GM12878 (cell line): ENCODE results near the gene GPC3. TPM values are rescaled to one million over a fixed set of nuclear protein-coding genes. Genes with fewer than 3 reads are reported as not detected.

ENCODE experiments used
- ATAC-seq: fragments of 200-7000 bp; cut with Tn5 transposase; 3 replicates; pipeline ENCODE4 v1.9.1; 2020; ENCODE audit warnings: mild to moderate bottlenecking, moderate library complexity
- BruUV-seq: library from RNA; stranded (reverse); fragments of 400-500 nt; replicated peaks from 2 replicates; lab custom pipeline; 2021; lab: Mats Ljungman, UMichigan
- CTCF ChIA-PET: fragments of 300-600 bp; sonication (Branson Sonifier 250); formaldehyde crosslinking; extraction: SDS; loops from one replicate; lab custom pipeline; 2021; ENCODE audit warnings: inconsistent platforms; lab: Yijun Ruan, JAX
- POLR2A ChIA-PET: fragments of 350-600 bp; formaldehyde crosslinking; extraction: SDS; loops from one replicate; lab custom pipeline; 2021; ENCODE audit warnings: inconsistent platforms; lab: Charles Lee
- RAD21 ChIA-PET: fragments of 300-600 bp; sonication (Branson Sonifier 250); formaldehyde crosslinking; loops from one replicate; lab custom pipeline; 2023; ENCODE audit warnings: antibody characterized with exemption; ENCODE audit not compliant: unreplicated experiment; lab: Charles Lee
- SMC1A ChIA-PET: fragments of 300-600 bp; sonication (Branson Sonifier 250); formaldehyde crosslinking; loops from one replicate; lab custom pipeline; 2023; ENCODE audit not compliant: unreplicated experiment, uncharacterized antibody; lab: Charles Lee
- DNase-seq: peaks from one replicate; pipeline ENCODE4 v3.0.0-alpha.2; 2011; ENCODE audit warnings: low read depth, low spot score
- FAIRE-seq: peaks from 3 replicates; lab custom pipeline; 2011; peaks lifted over from hg19 to GRCh38; lab: Jason Lieb, UNC
- H2AFZ ChIP-seq: 2 replicates; pipeline ENCODE4 v1.6.0; 2011; ENCODE audit warnings: low read depth, low read length, control low read depth; ENCODE audit not compliant: control insufficient read depth
- H3K27ac ChIP-seq: 2 replicates; pipeline ENCODE4 v1.5.1; 2011; ENCODE audit warnings: control low read depth; ENCODE audit not compliant: control insufficient read depth, insufficient read depth
- H3K27me3 ChIP-seq, 2 experiments: replicated peaks in 1 of 2; 2 replicates each; pipeline versions ENCODE4 v1.6.0 to v1.6.1; 2011; ENCODE audit warnings: low read length in 1 of 2; ENCODE audit not compliant: control insufficient read depth in 2 of 2, insufficient read depth in 2 of 2
- H3K36me3 ChIP-seq, 2 experiments: 2 replicates each; pipeline ENCODE4 v1.5.1; 2011; ENCODE audit warnings: low read length in 1 of 2; ENCODE audit not compliant: control insufficient read depth in 2 of 2, insufficient read depth in 2 of 2
- H3K4me1 ChIP-seq: 2 replicates; pipeline ENCODE4 v1.6.1; 2011; ENCODE audit warnings: mild to moderate bottlenecking, low read length, moderate library complexity, mixed read lengths; ENCODE audit not compliant: control insufficient read depth, insufficient read depth
- H3K4me2 ChIP-seq: 2 replicates; pipeline ENCODE4 v1.6.0; 2011; ENCODE audit warnings: control low read depth; ENCODE audit not compliant: control insufficient read depth, insufficient read depth
- H3K4me3 ChIP-seq: fragments of 200-600 bp; sonication (generic); 2 replicates; pipeline ENCODE4 v1.5.1; 2016
- H3K79me2 ChIP-seq: 2 replicates; pipeline ENCODE4 v1.6.0; 2011; ENCODE audit warnings: low read length; ENCODE audit not compliant: control insufficient read depth, insufficient read depth
- H3K9ac ChIP-seq: 2 replicates; pipeline ENCODE4 v1.8.0; 2011; ENCODE audit warnings: low read length, control low read depth, mixed read lengths; ENCODE audit not compliant: control insufficient read depth, insufficient read depth
- H3K9me3 ChIP-seq: replicated peaks from 3 replicates; pipeline ENCODE4 v1.5.1; 2011; ENCODE audit warnings: mild to moderate bottlenecking, low read length; ENCODE audit not compliant: control insufficient read depth, insufficient read depth
- H4K20me1 ChIP-seq: 2 replicates; pipeline ENCODE4 v1.6.0; 2011; ENCODE audit not compliant: control insufficient read depth, insufficient read depth
- EGR1 ChIP-seq, 2 experiments: IDR thresholded peaks; 1 replicate in 1 of 2; 2 replicates in 1 of 2; pipeline ENCODE4 v1.6.1; 2011 to 2012; ENCODE audit warnings: low read depth in 2 of 2, low read length in 2 of 2, borderline replicate concordance in 1 of 2, mild to moderate bottlenecking in 1 of 2, moderate library complexity in 1 of 2
- JUNB ChIP-seq: IDR thresholded peaks from 2 replicates; pipeline ENCODE4 v1.6.1; 2016; ENCODE audit warnings: antibody characterized with exemption, mild to moderate bottlenecking
- NR2F1 ChIP-seq: fragments of 450-650 bp; conservative IDR thresholded peaks from 2 replicates; pipeline ENCODE4 v1.6.1; 2017; ENCODE audit warnings: mild to moderate bottlenecking
- RELB ChIP-seq: fragments of 450-650 bp; IDR thresholded peaks from 2 replicates; pipeline ENCODE4 v1.6.1; 2017; ENCODE audit warnings: low read depth, mild to moderate bottlenecking, moderate library complexity
- SIX5 ChIP-seq: IDR thresholded peaks from 2 replicates; pipeline ENCODE4 v1.6.1; 2011; ENCODE audit warnings: mild to moderate bottlenecking, low read depth, low read length, moderate library complexity; ENCODE audit not compliant: severe bottlenecking
- USF1 ChIP-seq: IDR thresholded peaks from 2 replicates; pipeline ENCODE4 v1.6.1; 2011; ENCODE audit warnings: borderline replicate concordance, low read depth, mild to moderate bottlenecking, moderate library complexity, mixed read lengths, low read length; ENCODE audit not compliant: insufficient read depth; ENCODE audit errors: extremely low read length
- ZNF207 ChIP-seq: fragments of 450-650 bp; IDR thresholded peaks from 2 replicates; pipeline ENCODE4 v1.6.1; 2014; ENCODE audit warnings: antibody characterized with exemption, mild to moderate bottlenecking, borderline replicate concordance
- ZSCAN29 ChIP-seq: fragments of 450-650 bp; IDR thresholded peaks from 2 replicates; pipeline ENCODE4 v1.6.1; 2017; ENCODE audit warnings: mild to moderate bottlenecking, moderate library complexity
- WGBS: methylation state at CpG from one replicate; pipeline ENCODE4 v1.1.6; 2016; ENCODE audit warnings: low lambda C conversion rate; ENCODE audit not compliant: insufficient replicate concordance, insufficient coverage; ENCODE audit errors: missing lambda C conversion rate; 5-methylcytosine and 5-hydroxymethylcytosine counted together
- in situ Hi-C: fragments of 300-500 bp; cut with MboI; formaldehyde crosslinking; loops from 9 replicates; pipeline ENCODE4 v1.14.3; 2018; ENCODE audit warnings: mixed read lengths
- intact Hi-C: fragments of 100-400 bp; cut with micrococcal nuclease; formaldehyde crosslinking; loops from one replicate; pipeline ENCODE4 v1.14.2; 2022; ENCODE audit not compliant: unreplicated experiment
- polyA plus RNA-seq, 11 experiments: library from polyadenylated mRNA; depleted of rRNA in 4 of 11; unstranded in 6 of 11; stranded (reverse) in 5 of 11; fragments of >200 nt; fragmentation: Nextera tagmentation in 4 of 11; fragmentation: Illumina TruSeq in 1 of 11; extraction: Ambion mirVana in 4 of 11; extraction: Trizol in 1 of 11; gene quantifications; 1 replicate in 1 of 11; 2 replicates in 10 of 11; pipeline versions ENCODE4 v1.2.1 to v1.2.3, GENCODE V29; 2011 to 2016; ENCODE audit warnings: inconsistent platforms in 2 of 11, missing spikeins in 2 of 11, low read depth in 1 of 11
- total RNA-seq, 4 experiments: library from RNA; depleted of rRNA in 3 of 4; stranded (reverse); fragments of >200 nt in 3 of 4; fragmentation: Illumina TruSeq in 1 of 4; extraction: Trizol in 1 of 4; gene quantifications; 2 replicates each; pipeline versions ENCODE4 v1.2.1 to v1.2.3, GENCODE V29; 2013 to 2021

GPC3 gene
- total and polyA plus RNA-seq, 10 of the 15 experiments (the other 5 are each of a cell fraction or from before 2014, with no cell fraction given), result 0.09 to 0.82 TPM; not detected in 8

- Histone ChIP-seq H3K4me3 (no peak overlapping the region), H3K9me3 (no peaks in the 10 kb centered on the region), H3K36me3 (no peaks in the 10 kb centered on the region), H3K79me2 (no peaks in the 10 kb centered on the region), H2AFZ (no peak overlapping the region), H4K20me1 (no peaks in the 10 kb centered on the region), H3K27me3 (no peaks in the 10 kb centered on the region), H3K9ac (no peak overlapping the region), H3K27ac (no peak overlapping the region), H3K4me2 (no peak overlapping the region), H3K4me1 (no peaks in the 10 kb centered on the region)
- in situ Hi-C loops, result no loop called here
- BruUV-seq, result no TSS peak
- TF ChIP-seq SIX5, result no peak
- no peak for TF ChIP-seq EGR1 (IDR thresholded peaks at IDR 0.05; ENCODE audit: borderline replicate concordance in 1 of 2, low read depth in 2 of 2, low read length in 2 of 2)
- TF ChIP-seq ZNF207, result no peak
- TF ChIP-seq JUNB, result no peak
- no peak for TF ChIP-seq RELB
- no peak for TF ChIP-seq ZSCAN29
- no peak for TF ChIP-seq USF1
- no peak for TF ChIP-seq NR2F1
- intact Hi-C loops, result no loop called here
- ATAC-seq (no peak), FAIRE-seq (no peak), DNase-seq (no peak)
- POLR2A ChIA-PET, result no interaction called here
- WGBS, result 0% methylated on average over 1 of the region's 1 CpG
- CTCF ChIA-PET, result no interaction called here
- SMC1A ChIA-PET, result no interaction called here
- RAD21 ChIA-PET, result no interaction called here
Observed at GRCh38 chrX:133588827-133589226, 396.6 kb downstream of the GPC3 start.
